MM.1S (cell line): ENCODE measurements around the gene WT1.

Experiments used
- CTCF ChIP-seq: fragments of 300-600 bp; sonication (generic); IDR thresholded peaks from 2 replicates; pipeline ENCODE4 v1.5.1; 2016; ENCODE audit warnings: antibody characterized with exemption, low read length, mixed read lengths
- EZH2 ChIP-seq: fragments of 300-600 bp; sonication (generic); optimal IDR thresholded peaks from 2 replicates; pipeline ENCODE3; 2017; ENCODE audit warnings: low read depth, mild to moderate bottlenecking, antibody characterized with exemption, low read length, mixed read lengths
- EZH2phosphoT487 ChIP-seq: fragments of 300-600 bp; sonication (generic); IDR thresholded peaks from 2 replicates; pipeline ENCODE4 v1.6.1; 2018; ENCODE audit warnings: antibody characterized with exemption, low read length

GRCh38 chr11:32395127-32395526 is 40.2 kb downstream of the WT1 start:
- TF ChIP-seq CTCF: no peak
- no peak for TF ChIP-seq EZH2
- TF ChIP-seq EZH2phosphoT487: no peak
